Aorta (tissue), 5 donors: ENCODE measurements around the gene ZNF581. TPM values are rescaled to one million over a fixed set of nuclear protein-coding genes. Genes with fewer than 3 reads are reported as not detected.

Experiments used
- ATAC-seq: fragments of 200-7000 bp; cut with Tn5 transposase; one replicate; pipeline ENCODE4 v1.9.1; 2022; ENCODE audit warnings: moderate library complexity; ENCODE audit not compliant: low FRiP score
- DNase-seq, 2 donors: peaks; one replicate each; pipeline ENCODE4 v3.0.0-alpha.2; 2020
- H3K27ac ChIP-seq, 2 donors: one replicate each; pipeline ENCODE4 v1.5.1; 2013; ENCODE audit warnings: low read length in 2 of 2, mild to moderate bottlenecking in 2 of 2, moderate library complexity in 2 of 2, control low read depth in 1 of 2, inconsistent platforms in 1 of 2, low read depth in 1 of 2
- H3K27me3 ChIP-seq, 2 donors: one replicate each; pipeline ENCODE4 v1.6.1; 2013; ENCODE audit warnings: control low read depth in 1 of 2, low read length in 1 of 2, mild to moderate bottlenecking in 1 of 2, moderate library complexity in 1 of 2; ENCODE audit not compliant: insufficient read depth in 2 of 2, control insufficient read depth in 1 of 2
- H3K36me3 ChIP-seq, 2 donors: one replicate each; pipeline ENCODE4 v1.6.1; 2013; ENCODE audit warnings: control low read depth in 1 of 2, low read length in 1 of 2, mild to moderate bottlenecking in 1 of 2; ENCODE audit not compliant: insufficient read depth in 2 of 2, control insufficient read depth in 1 of 2
- H3K4me1 ChIP-seq, 2 donors: one replicate each; pipeline ENCODE4 v1.6.1; 2013; ENCODE audit warnings: low read length in 2 of 2, control low read depth in 1 of 2, mild to moderate bottlenecking in 1 of 2, moderate library complexity in 1 of 2; ENCODE audit not compliant: insufficient read depth in 2 of 2, control insufficient read depth in 1 of 2
- H3K4me3 ChIP-seq, 2 donors: one replicate each; pipeline ENCODE4 v1.5.1; 2013; ENCODE audit warnings: low read length in 2 of 2, control low read depth in 1 of 2, mild to moderate bottlenecking in 1 of 2
- H3K9me3 ChIP-seq: one replicate; pipeline ENCODE4 v1.6.1; 2013; ENCODE audit warnings: mild to moderate bottlenecking, low read length; ENCODE audit not compliant: control insufficient read depth
- WGBS, 2 donors: extraction: QIAGEN DNeasy Blood & Tissue Kit; methylation state at CpG; one replicate each; pipeline ENCODE4 v1.1.7; 2013; 5-methylcytosine and 5-hydroxymethylcytosine counted together
- intact Hi-C, 2 donors: fragments of 100-400 bp; cut with DNase I; formaldehyde crosslinking; loops; one replicate each; pipeline versions ENCODE4 v1.14.2 to v1.15.0; 2022
- polyA plus RNA-seq, 2 donors: library from polyadenylated mRNA; stranded (reverse); fragments of 200-250 nt; gene quantifications; one replicate each; pipeline ENCODE4 v1.2.3, GENCODE V29; 2013
- total RNA-seq, 2 donors: library from RNA; stranded (reverse); fragmentation: NEBNext Ultra II Directional; extraction: Animal tissue kit (Norgen Biotek cat#: 25700); gene quantifications; one replicate each; pipeline ENCODE4 v1.2.1, GENCODE V29; 2021
- donor health status: healthy with polysubstance abuse.
- donor health status: Bipolar disorder and iron deficiency.
- donor health status: DM: no; HTN: no; CAD: no.
- donor health status: DM: no; HTN: no; CAD: no.
- donor health status: DM: yes; HTN: yes; CAD: no.

The ZNF581 gene
- total and polyA plus RNA-seq, 4 donors, result 11.0 to 23.8 (median 17.6) TPM

DNA sequence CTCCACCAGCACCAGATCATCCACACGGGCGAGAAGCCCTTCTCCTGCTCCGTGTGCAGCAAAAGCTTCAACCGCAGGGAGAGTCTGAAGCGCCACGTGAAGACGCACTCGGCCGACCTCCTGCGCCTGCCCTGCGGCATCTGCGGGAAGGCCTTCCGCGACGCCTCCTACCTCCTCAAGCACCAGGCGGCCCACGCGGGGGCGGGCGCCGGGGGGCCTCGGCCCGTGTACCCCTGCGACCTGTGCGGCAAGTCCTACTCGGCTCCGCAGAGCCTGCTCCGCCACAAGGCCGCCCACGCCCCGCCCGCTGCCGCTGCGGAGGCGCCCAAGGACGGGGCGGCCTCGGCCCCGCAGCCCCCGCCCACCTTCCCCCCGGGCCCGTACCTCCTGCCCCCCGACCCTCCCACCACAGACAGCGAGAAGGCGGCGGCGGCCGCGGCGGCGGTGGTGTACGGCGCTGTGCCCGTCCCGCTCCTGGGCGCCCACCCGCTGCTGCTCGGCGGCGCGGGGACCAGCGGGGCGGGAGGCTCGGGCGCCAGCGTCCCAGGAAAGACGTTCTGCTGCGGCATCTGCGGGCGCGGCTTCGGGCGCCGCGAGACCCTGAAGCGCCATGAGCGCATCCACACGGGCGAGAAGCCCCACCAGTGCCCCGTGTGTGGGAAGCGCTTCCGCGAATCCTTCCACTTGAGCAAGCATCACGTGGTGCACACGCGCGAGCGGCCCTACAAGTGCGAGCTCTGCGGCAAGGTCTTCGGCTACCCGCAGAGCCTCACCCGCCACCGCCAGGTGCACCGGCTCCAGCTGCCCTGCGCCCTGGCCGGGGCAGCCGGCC, 28.5 kb upstream of the ZNF581 start:
- WGBS, 2 donors, result 97% methylated on average over 81 to 98 of the region's 98 CpGs
- no peaks in the 10 kb centered on the region for H3K9me3 ChIP-seq
- ATAC-seq (no peak), DNase-seq (no peak)
- H3K27ac ChIP-seq, result no peak overlapping the region
- intact Hi-C loops, result no loop called here
- H3K36me3 ChIP-seq, result peaks cover 0 to 6% of the 10 kb centered on the region in 2 donors
- no peaks in the 10 kb centered on the region for H3K27me3 ChIP-seq
- H3K4me3 ChIP-seq, result no peak overlapping the region
- no peaks in the 10 kb centered on the region for H3K4me1 ChIP-seq

DNA sequence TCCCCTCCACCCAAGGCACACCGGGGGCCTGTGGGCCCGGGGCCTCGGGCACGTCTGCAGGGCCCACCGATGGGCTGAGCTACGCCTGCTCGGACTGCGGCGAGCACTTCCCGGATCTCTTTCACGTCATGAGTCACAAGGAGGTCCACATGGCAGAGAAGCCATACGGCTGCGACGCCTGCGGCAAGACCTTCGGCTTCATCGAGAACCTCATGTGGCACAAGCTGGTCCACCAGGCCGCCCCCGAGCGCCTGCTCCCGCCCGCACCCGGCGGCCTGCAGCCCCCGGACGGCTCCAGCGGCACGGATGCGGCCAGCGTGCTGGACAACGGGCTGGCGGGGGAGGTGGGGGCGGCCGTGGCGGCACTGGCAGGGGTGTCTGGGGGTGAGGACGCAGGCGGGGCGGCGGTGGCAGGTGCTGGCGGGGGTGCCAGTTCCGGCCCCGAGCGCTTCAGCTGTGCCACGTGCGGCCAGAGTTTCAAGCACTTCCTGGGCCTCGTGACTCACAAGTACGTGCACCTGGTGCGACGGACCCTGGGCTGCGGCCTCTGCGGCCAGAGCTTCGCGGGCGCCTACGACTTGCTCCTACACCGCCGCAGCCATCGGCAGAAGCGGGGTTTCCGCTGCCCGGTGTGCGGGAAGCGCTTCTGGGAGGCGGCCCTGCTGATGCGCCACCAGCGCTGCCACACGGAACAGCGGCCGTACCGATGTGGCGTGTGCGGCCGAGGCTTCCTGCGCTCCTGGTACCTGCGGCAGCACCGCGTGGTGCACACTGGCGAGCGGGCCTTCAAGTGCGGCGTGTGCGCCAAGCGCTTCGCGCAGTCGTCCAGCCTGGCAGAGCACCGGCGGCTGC, 27.7 kb upstream of the ZNF581 start:
- H3K36me3 ChIP-seq, result peaks cover 0 to 6% of the 10 kb centered on the region in 2 donors

DNA sequence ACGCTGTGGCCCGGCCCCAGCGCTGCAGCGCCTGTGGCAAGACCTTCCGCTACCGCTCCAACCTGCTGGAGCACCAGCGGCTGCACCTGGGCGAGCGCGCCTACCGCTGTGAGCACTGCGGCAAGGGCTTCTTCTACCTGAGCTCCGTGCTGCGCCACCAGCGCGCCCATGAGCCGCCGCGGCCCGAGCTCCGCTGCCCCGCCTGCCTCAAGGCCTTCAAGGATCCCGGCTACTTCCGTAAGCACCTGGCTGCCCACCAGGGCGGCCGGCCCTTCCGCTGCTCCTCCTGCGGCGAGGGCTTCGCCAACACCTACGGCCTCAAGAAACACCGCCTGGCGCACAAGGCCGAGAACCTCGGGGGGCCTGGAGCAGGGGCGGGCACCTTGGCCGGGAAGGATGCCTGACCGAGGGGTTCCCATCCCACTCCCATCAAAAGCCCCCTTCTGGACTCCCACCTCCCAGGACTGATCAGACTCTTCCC, 27.0 kb upstream of the ZNF581 start:
- intact Hi-C loops, result no loop called here
- H3K36me3 ChIP-seq, result peaks cover 0 to 6% of the 10 kb centered on the region in 2 donors
- no peak overlapping the region for H3K27ac ChIP-seq
- H3K27me3 ChIP-seq, result no peaks in the 10 kb centered on the region
- no peak overlapping the region for H3K4me3 ChIP-seq
- H3K4me1 ChIP-seq, result no peaks in the 10 kb centered on the region
- ATAC-seq (no peak), DNase-seq (no peak)
- WGBS, 2 donors, result 96 to 97% methylated on average over 38 of the region's 38 CpGs
- H3K9me3 ChIP-seq, result no peaks in the 10 kb centered on the region

More for the DNA sequence above, 27.7 kb upstream of the ZNF581 start:
- DNase-seq (no peak), ATAC-seq (no peak)
- H3K27me3 ChIP-seq, result no peaks in the 10 kb centered on the region
- no peak overlapping the region for H3K4me3 ChIP-seq
- no peak overlapping the region for H3K27ac ChIP-seq
- no peaks in the 10 kb centered on the region for H3K4me1 ChIP-seq
- H3K9me3 ChIP-seq, result no peaks in the 10 kb centered on the region
- 97% methylated on average over 84 to 88 of the region's 88 CpGs for WGBS, 2 donors
- intact Hi-C loops, result no loop called here

DNA sequence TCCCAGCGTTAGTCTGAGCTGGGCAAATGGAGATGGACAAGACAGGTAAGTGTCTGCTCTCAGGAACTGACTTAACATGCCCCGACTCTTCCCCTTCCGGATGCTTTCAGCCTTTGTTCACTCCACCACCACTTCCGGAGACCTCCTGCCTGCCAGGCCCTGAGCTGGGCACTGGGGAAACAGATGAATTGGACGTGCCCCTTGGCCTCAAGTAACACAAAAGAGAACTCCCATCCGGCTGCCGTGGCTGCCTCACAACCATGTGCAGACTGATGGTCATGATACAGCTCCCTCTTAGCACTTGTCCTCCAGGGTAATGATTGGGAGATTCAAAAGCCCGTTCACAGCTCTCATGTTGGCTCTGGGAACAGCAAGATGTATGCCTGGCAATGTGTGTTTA, 26.0 kb upstream of the ZNF581 start:
- ATAC-seq (no peak), DNase-seq (no peak)
- Histone ChIP-seq H3K9me3 (no peaks in the 10 kb centered on the region), H3K36me3 (peaks cover 0 to 6% of the 10 kb centered on the region in 2 donors), H3K27ac (no peak overlapping the region), H3K27me3 (no peaks in the 10 kb centered on the region), H3K4me3 (no peak overlapping the region), H3K4me1 (no peaks in the 10 kb centered on the region)
- intact Hi-C loops, result no loop called here
- WGBS, 2 donors, result 85 to 88% methylated on average over 8 of the region's 8 CpGs

DNA sequence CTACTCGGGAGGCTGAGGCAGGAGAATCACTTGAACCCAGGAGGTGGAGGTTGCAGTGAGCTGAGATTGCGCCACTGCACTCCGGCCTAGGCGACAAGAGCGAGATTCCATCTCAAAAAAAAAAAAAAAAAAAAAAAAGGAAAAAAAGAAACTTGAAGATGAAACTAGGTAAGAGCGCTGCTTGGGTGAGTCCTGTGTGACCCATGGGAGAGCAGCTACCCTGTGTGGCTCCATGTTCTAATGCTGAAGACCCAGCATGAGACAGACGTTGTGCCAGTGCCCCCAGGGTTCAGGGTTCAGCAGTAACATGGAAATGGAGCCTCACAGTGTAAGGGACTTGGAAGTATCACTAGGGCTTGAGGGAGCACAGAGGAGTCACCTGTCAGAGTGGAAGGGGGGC, 25.0 kb upstream of the ZNF581 start:
- intact Hi-C loops, result no loop called here
- Histone ChIP-seq H3K4me3 (no peak overlapping the region), H3K9me3 (no peaks in the 10 kb centered on the region), H3K27ac (no peak overlapping the region), H3K4me1 (no peaks in the 10 kb centered on the region), H3K36me3 (peaks cover 0 to 6% of the 10 kb centered on the region in 2 donors), H3K27me3 (no peaks in the 10 kb centered on the region)
- ATAC-seq (no peak), DNase-seq (no peak)
- WGBS, 2 donors, result 89 to 92% methylated on average over 7 of the region's 7 CpGs

DNA sequence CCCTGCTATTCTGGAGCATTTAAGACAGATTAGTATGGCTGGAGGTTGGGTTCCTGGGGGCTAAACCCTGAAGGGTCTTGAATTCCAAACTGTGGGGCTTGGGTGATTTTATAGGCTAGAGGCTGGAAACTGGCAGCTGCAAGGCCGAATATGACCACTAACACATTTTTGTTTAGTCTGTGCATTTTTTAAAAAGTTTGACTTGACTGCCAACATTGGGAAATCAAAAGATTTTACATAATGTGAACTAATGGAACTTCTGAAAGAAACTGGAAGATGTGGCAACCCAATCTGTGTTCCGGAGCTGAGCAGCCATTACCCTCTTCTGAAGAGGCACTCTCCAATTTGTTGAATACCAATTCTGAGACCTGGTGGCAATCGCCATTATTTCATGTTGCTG, 24.2 kb upstream of the ZNF581 start:
- Histone ChIP-seq H3K27me3 (no peaks in the 10 kb centered on the region), H3K27ac (no peak overlapping the region), H3K9me3 (no peaks in the 10 kb centered on the region), H3K4me3 (no peak overlapping the region), H3K4me1 (no peaks in the 10 kb centered on the region), H3K36me3 (peaks cover 0 to 6% of the 10 kb centered on the region in 2 donors)
- intact Hi-C loops, result no loop called here
- DNase-seq (no peak), ATAC-seq (no peak)
- 67% methylated on average over 3 of the region's 3 CpGs for WGBS, 2 donors

DNA sequence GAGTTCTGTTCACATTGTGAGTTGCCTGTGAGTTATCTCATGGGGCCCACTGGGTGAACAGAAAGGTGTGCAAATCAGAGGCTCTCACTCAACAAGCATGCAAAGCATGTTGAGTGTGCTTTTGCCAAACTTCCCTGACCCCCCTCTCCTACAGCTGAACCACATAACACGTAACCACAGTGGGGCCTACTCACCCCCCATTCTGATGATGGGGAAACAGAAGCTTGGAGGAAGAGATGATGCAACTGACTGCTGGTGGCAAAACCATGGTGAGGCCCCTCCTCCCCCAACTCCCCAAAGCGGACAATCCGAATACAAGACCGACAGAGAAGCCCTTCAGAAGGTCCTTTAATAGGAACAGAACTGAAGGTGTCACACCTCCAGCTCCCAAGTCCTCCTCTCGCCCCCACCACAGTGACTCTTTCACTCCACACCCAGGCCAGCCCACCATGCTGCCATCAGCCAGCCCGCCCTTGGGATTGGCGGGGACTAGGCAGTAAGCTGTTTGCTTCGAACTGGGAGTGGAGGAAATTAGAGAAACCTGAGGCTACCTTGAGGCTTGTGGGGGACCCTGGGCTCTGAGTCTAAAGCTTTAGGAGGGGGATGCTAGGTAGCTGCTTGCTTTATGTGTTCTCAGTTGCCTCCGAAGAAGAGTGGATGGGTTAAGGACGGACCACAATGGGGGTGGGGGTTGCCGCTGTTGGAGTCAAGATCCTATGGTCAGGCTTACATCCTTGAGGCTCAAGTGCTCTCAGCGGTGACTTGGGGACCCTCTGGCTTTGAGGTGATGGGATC, 22.8 kb upstream of the ZNF581 start:
- peak in 1 of 2 donors; percentile 45 for DNase-seq
- no peaks in the 10 kb centered on the region for H3K9me3 ChIP-seq
- H3K4me1 ChIP-seq, result no peaks in the 10 kb centered on the region
- H3K27ac ChIP-seq, result no peak overlapping the region
- H3K27me3 ChIP-seq, result no peaks in the 10 kb centered on the region
- intact Hi-C loops, result no loop called here
- 90 to 93% methylated on average over 12 of the region's 12 CpGs for WGBS, 2 donors
- no peak for ATAC-seq
- peaks cover 0 to 4% of the 10 kb centered on the region in 2 donors for H3K36me3 ChIP-seq
- H3K4me3 ChIP-seq, result no peak overlapping the region

DNA sequence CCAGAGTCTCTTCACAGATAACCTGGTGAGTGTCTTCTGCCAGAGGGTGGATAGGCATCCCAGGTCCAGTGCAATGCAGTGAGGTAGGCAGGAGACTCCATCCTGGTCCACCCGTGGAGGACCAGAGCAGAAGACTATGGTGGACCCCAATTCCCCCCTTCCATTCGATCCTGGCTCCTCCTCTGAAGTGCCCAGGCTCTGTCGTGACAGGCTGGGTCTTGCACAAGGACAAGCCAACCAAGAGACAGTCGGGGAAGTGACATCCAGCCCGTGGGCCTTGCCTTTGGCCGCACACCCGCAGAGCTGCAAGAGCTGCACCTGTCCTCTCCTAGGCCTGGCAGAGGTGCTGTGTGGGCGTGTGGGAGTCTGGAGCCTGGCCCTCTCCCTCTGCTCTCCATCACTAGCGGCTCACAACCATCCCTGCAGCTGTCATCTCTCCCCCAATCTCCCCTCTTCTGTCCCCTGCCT, 22.2 kb upstream of the ZNF581 start:
- no peaks in the 10 kb centered on the region for H3K27me3 ChIP-seq
- ATAC-seq (no peak), DNase-seq (no peak)
- H3K4me3 ChIP-seq, result no peak overlapping the region
- intact Hi-C loops, result no loop called here
- WGBS, 2 donors, result 84 to 88% methylated on average over 9 of the region's 9 CpGs
- H3K27ac ChIP-seq, result no peak overlapping the region
- H3K4me1 ChIP-seq, result no peaks in the 10 kb centered on the region
- H3K36me3 ChIP-seq, result peaks cover 0 to 3% of the 10 kb centered on the region in 2 donors
- no peaks in the 10 kb centered on the region for H3K9me3 ChIP-seq
